Muscle layer of colon (tissue), 2 donors: ENCODE measurements around the gene GNG8.

Experiments
- H3K27ac ChIP-seq: one replicate; pipeline ENCODE4 v1.7.0; 2013; ENCODE audit warnings: low read depth, mild to moderate bottlenecking, low read length, moderate library complexity
- H3K27me3 ChIP-seq, 2 donors: one replicate each; pipeline ENCODE4 v1.7.0; 2013; ENCODE audit warnings: low read length in 2 of 2, mild to moderate bottlenecking in 2 of 2; ENCODE audit not compliant: insufficient read depth in 2 of 2, control insufficient read depth in 1 of 2
- H3K36me3 ChIP-seq: one replicate; pipeline ENCODE4 v1.7.0; 2013; ENCODE audit warnings: mild to moderate bottlenecking, low read length; ENCODE audit not compliant: insufficient read depth
- H3K4me1 ChIP-seq: one replicate; pipeline ENCODE4 v1.7.0; 2013; ENCODE audit warnings: mild to moderate bottlenecking, low read length; ENCODE audit not compliant: insufficient read depth
- H3K4me3 ChIP-seq, 2 donors: one replicate each; pipeline ENCODE4 v1.7.0; 2013; ENCODE audit warnings: low read length in 2 of 2, low read depth in 1 of 2, mild to moderate bottlenecking in 1 of 2, moderate library complexity in 1 of 2
- H3K9ac ChIP-seq: one replicate; pipeline ENCODE4 v1.7.0; 2013; ENCODE audit warnings: low read length
- H3K9me3 ChIP-seq: one replicate; pipeline ENCODE4 v1.7.0; 2013; ENCODE audit warnings: mild to moderate bottlenecking, low read length
- donor health status: abdominal sarcoma.
- donor health status: Adenocarcinoma of cecum.

The GNG8 gene

GRCh38 chr19:46614114-46614722 lies 21.8 kb downstream of the GNG8 start:
- Histone ChIP-seq H3K27ac (no peak overlapping the region), H3K27me3 (no peaks in the 10 kb centered on the region), H3K4me1 (peaks cover 27% of the 10 kb centered on the region), H3K36me3 (peaks cover 15% of the 10 kb centered on the region), H3K9ac (no peak overlapping the region), H3K9me3 (no peaks in the 10 kb centered on the region), H3K4me3 (no peak overlapping the region)

DNA sequence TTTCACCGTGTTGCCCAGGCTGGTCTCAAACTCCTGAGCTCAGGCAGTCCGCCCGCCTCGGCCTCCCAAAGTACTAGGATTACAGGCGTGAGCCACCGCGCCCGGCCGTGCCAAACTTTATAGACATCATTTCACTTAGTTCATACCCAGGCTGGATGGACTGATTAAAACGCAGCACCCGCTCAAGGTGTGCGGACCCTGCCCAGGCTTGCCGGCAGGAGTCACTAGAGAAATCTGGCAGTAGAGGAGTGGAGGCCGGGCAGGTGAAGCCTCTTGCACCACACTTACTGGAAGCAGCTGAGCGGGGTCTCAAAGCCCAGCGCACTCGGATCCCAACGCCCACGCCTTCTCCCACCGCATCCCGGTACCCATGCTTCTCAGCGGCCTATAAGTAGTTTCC lies 22.5 kb downstream of the GNG8 start:
- peaks cover 22% of the 10 kb centered on the region for H3K36me3 ChIP-seq
- H3K27me3 ChIP-seq, result no peaks in the 10 kb centered on the region
- H3K9ac ChIP-seq, result no peak overlapping the region
- peaks cover 21% of the 10 kb centered on the region for H3K4me1 ChIP-seq
- no peak overlapping the region for H3K4me3 ChIP-seq
- no peak overlapping the region for H3K27ac ChIP-seq
- no peaks in the 10 kb centered on the region for H3K9me3 ChIP-seq

- Histone ChIP-seq H3K9me3 (no peaks in the 10 kb centered on the region), H3K36me3 (peaks cover 39% of the 10 kb centered on the region), H3K4me1 (peaks cover 13% of the 10 kb centered on the region), H3K4me3 (no peak overlapping the region), H3K27me3 (no peaks in the 10 kb centered on the region), H3K27ac (no peak overlapping the region), H3K9ac (no peak overlapping the region)
Observed at GRCh38 chr19:46611776-46612175, 24.2 kb downstream of the GNG8 start.

DNA sequence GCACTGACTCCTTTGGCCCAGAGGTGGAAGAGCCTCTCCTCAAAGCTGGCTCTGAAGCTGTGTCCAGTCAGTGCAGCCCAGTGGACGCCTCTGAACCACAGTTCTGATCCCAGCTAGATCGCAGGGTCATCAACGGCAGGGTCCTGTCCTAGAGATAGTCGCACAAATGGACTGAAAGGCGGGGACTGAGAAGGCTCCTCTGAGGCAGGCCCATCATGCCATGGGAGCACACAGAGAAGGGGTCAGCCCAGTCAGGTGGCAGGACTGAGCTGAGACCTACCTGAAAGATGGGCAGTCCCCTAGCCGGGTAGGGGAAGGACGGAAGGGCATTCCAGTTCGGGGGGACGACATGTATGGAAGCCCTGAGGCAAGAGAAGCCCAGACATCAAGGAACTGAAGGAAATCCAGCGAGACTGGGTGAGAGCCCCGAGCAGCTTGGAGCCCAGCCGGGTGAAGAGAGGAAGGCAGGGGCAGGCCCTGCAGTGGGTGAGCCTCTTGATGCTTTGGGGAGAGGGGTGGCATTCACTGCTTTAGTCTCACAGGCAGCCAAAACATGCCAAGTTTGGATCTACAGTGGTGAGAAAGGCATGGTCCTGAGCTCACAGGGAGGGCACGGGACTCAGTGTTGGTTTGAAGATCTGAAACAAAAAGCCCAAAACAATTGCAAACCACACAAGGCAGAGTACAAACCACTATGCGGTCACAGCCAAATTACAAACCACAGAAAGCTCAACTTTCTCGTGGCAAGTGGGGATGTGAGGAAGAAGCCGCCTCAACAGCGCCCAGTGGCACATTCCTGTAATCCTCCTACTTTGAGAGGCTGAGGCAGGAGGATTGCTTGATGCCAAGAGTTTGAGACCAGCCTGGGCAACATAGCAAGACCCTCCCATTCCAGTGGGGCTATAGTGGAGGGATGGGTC lies 24.9 kb downstream of the GNG8 start:
- H3K27me3 ChIP-seq, result no peaks in the 10 kb centered on the region
- H3K36me3 ChIP-seq, result peaks cover 46% of the 10 kb centered on the region
- H3K4me1 ChIP-seq, result peaks cover 9% of the 10 kb centered on the region
- H3K27ac ChIP-seq, result no peak overlapping the region
- H3K4me3 ChIP-seq, result no peak overlapping the region
- no peak overlapping the region for H3K9ac ChIP-seq
- H3K9me3 ChIP-seq, result no peaks in the 10 kb centered on the region

GRCh38 chr19:46610413-46610775 lies 25.6 kb downstream of the GNG8 start:
- H3K4me1 ChIP-seq, result peaks cover 16% of the 10 kb centered on the region
- no peak overlapping the region for H3K4me3 ChIP-seq
- H3K27me3 ChIP-seq, result no peaks in the 10 kb centered on the region
- H3K36me3 ChIP-seq, result peaks cover 51% of the 10 kb centered on the region
- no peak overlapping the region for H3K27ac ChIP-seq
- no peaks in the 10 kb centered on the region for H3K9me3 ChIP-seq
- no peak overlapping the region for H3K9ac ChIP-seq

DNA sequence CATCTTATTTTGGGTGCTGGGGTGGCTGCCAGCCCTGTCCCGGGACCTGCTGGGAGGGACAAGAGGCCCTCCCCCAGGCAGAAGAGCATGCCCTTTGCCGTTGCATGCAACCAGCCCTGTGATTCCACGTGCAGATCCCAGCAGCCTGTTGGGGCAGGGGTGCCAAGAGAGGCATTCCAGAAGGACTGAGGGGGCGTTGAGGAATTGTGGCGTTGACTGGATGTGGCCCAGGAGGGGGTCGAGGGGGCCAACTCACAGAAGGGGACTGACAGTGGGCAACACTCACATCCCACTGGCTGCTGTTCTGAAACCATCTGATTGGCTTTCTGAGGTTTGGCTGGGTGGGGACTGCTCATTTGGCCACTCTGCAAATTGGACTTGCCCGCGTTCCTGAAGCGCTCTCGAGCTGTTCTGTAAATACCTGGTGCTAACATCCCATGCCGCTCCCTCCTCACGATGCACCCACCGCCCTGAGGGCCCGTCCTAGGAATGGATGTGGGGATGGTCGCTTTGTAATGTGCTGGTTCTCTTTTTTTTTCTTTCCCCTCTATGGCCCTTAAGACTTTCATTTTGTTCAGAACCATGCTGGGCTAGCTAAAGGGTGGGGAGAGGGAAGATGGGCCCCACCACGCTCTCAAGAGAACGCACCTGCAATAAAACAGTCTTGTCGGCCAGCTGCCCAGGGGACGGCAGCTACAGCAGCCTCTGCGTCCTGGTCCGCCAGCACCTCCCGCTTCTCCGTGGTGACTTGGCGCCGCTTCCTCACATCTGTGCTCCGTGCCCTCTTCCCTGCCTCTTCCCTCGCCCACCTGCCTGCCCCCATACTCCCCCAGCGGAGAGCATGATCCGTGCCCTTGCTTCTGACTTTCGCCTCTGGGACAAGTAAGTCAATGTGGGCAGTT lies 26.2 kb downstream of the GNG8 start:
- Histone ChIP-seq H3K9me3 (no peaks in the 10 kb centered on the region), H3K36me3 (peaks cover 51% of the 10 kb centered on the region), H3K9ac (no peak overlapping the region), H3K4me1 (peaks cover 22% of the 10 kb centered on the region), H3K4me3 (no peak overlapping the region), H3K27ac (no peak overlapping the region), H3K27me3 (no peaks in the 10 kb centered on the region)

- Histone ChIP-seq H3K36me3 (peaks cover 51% of the 10 kb centered on the region), H3K9me3 (no peaks in the 10 kb centered on the region), H3K27ac (no peak overlapping the region), H3K4me1 (peaks cover 23% of the 10 kb centered on the region), H3K9ac (no peak overlapping the region), H3K4me3 (no peak overlapping the region), H3K27me3 (no peaks in the 10 kb centered on the region)
Observed at GRCh38 chr19:46608581-46609345, 27.2 kb downstream of the GNG8 start.

DNA sequence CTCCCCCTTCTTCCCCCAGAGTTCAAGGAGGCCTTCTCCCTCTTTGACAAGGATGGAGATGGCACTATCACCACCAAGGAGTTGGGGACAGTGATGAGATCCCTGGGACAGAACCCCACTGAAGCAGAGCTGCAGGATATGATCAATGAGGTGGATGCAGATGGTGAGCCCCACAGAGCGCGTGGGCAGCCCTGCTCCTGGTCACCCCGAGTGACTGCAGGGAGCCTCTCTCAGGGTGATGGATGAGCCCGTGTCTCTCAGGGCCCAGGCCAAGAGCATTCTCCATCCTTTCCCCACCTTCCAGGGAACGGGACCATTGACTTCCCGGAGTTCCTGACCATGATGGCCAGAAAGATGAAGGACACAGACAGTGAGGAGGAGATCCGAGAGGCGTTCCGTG lies 27.8 kb downstream of the GNG8 start:
- H3K27me3 ChIP-seq, result no peaks in the 10 kb centered on the region
- peaks cover 51% of the 10 kb centered on the region for H3K36me3 ChIP-seq
- H3K9me3 ChIP-seq, result no peaks in the 10 kb centered on the region
- H3K4me1 ChIP-seq, result peaks cover 29% of the 10 kb centered on the region
- H3K4me3 ChIP-seq, result no peak overlapping the region
- H3K9ac ChIP-seq, result no peak overlapping the region
- H3K27ac ChIP-seq, result no peak overlapping the region

GRCh38 chr19:46607448-46607841 lies 28.6 kb downstream of the GNG8 start:
- Histone ChIP-seq H3K27ac (no peak overlapping the region), H3K4me1 (peaks cover 36% of the 10 kb centered on the region), H3K9me3 (no peaks in the 10 kb centered on the region), H3K27me3 (no peaks in the 10 kb centered on the region), H3K9ac (no peak overlapping the region), H3K36me3 (peaks cover 51% of the 10 kb centered on the region), H3K4me3 (no peak overlapping the region)

DNA sequence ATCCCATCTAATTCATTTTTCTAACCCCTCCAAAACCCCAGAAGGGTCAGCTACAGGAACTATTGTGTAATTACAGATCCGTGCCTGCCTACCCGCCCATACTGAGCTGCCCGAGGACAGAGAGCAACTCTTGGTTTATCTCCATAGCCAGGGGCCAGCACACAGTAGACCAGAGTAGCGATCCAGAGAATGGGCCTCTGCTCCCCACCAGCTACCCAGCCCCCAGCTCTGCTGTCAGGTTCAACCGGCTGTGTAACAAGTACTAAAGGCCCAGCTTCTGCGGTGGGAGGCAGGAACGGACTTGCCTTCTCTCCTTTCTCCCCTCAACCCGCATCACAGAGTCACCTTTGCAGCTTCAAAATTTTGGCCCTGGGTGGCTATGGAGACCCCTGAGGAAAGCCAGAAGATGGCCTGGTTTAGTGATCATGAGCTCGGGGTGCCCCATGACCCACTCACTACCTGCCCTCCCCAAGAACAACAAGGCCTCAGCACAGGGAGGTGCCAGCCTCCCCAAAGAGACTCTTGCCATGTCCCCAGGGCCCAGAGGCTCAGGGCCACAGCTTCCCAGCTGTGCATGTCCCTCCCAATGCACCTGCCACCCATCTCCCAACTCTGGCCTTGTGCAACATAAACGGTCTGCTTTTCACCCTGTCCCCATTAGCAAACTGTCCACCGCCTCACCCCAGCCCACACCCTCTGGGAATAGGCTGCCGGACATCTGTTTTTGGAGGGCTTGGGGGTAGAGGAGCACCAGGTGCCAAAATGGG lies 29.1 kb downstream of the GNG8 start:
- Histone ChIP-seq H3K9ac (no peak overlapping the region), H3K27ac (no peak overlapping the region), H3K4me1 (peaks cover 40% of the 10 kb centered on the region), H3K4me3 (no peak overlapping the region), H3K9me3 (no peaks in the 10 kb centered on the region), H3K27me3 (no peaks in the 10 kb centered on the region), H3K36me3 (peaks cover 51% of the 10 kb centered on the region)
